Activated T-helper 1 cell treated with anti-CD3 and anti-CD28 coated beads, Interleukin-2, amount 50 U/mL, for 16 hours (primary cell): Measurements from ENCODE around the gene SLC27A1.
"Not testable (repeated sequence)": the region's sequence is repeated elsewhere in the genome, so short reads cannot be mapped to it uniquely, and the experiment has no call there.

Experiments
- DNase-seq, 2 donors: peaks; one replicate each; pipeline ENCODE4 v3.0.0-alpha.2; 2020; ENCODE audit warnings: low read depth in 1 of 2, low spot score in 1 of 2

SLC27A1 gene

GRCh38 chr19:17538684-17539237, 68.4 kb downstream of the SLC27A1 start:
- no peak for DNase-seq

- DNase-seq: peak; percentile 87 to 90
Observed at GRCh38 chr19:17539238-17540117, 69.2 kb downstream of the SLC27A1 start.

- DNase-seq: no peak
Observed at GRCh38 chr19:17540174-17540573, 69.8 kb downstream of the SLC27A1 start.

GRCh38 chr19:17541184-17541759, 70.9 kb downstream of the SLC27A1 start:
- no peak for DNase-seq

- DNase-seq: no peak
Observed at GRCh38 chr19:17542042-17542441, 71.7 kb downstream of the SLC27A1 start.

GRCh38 chr19:17542793-17543582, 72.7 kb downstream of the SLC27A1 start:
- no peak for DNase-seq

GRCh38 chr19:17543986-17544385, 73.7 kb downstream of the SLC27A1 start:
- DNase-seq: no peak

- DNase-seq: no peak
Observed at GRCh38 chr19:17544418-17544817, 74.1 kb downstream of the SLC27A1 start.

GRCh38 chr19:17548145-17548544, 77.8 kb downstream of the SLC27A1 start:
- DNase-seq: no peak

- DNase-seq: no peak
Observed at GRCh38 chr19:17549085-17549740, 78.9 kb downstream of the SLC27A1 start.

GRCh38 chr19:17550076-17550667, 79.8 kb downstream of the SLC27A1 start:
- DNase-seq: no peak

GRCh38 chr19:17552735-17553134, 82.4 kb downstream of the SLC27A1 start:
- DNase-seq: not testable (repeated sequence)

GRCh38 chr19:17553256-17553655, 82.9 kb downstream of the SLC27A1 start:
- no peak for DNase-seq

- no peak for DNase-seq
Observed at GRCh38 chr19:17554968-17555479, 84.7 kb downstream of the SLC27A1 start.

GRCh38 chr19:17555480-17555928, 85.2 kb downstream of the SLC27A1 start, which contains the start of gene COLGALT1:
Gene COLGALT1, plus strand, starts transcription at chr19:17555649. Its CDS starts 65 bp downstream, at chr19:17555714.
- DNase-seq: peak; percentile 96 to 98
